ENCODE results near the gene TMC5.

The TMC5 gene

DNA sequence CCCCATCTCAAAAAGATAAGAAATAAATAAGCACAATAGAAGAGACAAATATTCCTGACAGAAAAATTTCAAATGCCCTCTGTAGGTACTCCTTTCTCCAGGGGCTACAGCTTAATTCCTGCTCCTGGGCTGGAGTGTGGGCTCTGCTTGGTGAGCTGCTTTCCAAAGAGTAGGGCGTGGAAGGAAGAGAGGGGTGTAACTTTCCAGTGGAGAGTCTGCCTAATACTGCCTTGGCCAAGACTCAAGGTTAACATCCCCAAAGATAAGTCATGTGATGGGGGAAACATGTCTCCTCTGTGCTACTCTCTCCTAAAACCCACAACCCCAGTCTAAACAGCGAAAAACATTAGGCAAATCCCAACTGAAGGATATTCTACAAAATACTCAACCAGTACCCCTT is 42.7 kb downstream of the TMC5 start:
- Mint-ChIP-seq H3K36me3 (ENCODE audit: low read depth) (no peaks in the 10 kb centered on the region), H3K9me3 (no peaks in the 10 kb centered on the region), H3K4me3 (no peak overlapping the region), H3K27ac (no peak overlapping the region), H3K4me1 (no peaks in the 10 kb centered on the region), H3K27me3 (ENCODE audit: low read depth, poor library complexity) (peaks cover 13% of the 10 kb centered on the region)
- TF ChIP-seq, protein P1, sequence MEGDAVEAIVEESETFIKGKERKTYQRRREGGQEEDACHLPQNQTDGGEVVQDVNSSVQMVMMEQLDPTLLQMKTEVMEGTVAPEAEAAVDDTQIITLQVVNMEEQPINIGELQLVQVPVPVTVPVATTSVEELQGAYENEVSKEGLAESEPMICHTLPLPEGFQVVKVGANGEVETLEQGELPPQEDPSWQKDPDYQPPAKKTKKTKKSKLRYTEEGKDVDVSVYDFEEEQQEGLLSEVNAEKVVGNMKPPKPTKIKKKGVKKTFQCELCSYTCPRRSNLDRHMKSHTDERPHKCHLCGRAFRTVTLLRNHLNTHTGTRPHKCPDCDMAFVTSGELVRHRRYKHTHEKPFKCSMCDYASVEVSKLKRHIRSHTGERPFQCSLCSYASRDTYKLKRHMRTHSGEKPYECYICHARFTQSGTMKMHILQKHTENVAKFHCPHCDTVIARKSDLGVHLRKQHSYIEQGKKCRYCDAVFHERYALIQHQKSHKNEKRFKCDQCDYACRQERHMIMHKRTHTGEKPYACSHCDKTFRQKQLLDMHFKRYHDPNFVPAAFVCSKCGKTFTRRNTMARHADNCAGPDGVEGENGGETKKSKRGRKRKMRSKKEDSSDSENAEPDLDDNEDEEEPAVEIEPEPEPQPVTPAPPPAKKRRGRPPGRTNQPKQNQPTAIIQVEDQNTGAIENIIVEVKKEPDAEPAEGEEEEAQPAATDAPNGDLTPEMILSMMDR (IDR thresholded peaks at IDR 0.05) = no peak
- no peak for DNase-seq

DNA sequence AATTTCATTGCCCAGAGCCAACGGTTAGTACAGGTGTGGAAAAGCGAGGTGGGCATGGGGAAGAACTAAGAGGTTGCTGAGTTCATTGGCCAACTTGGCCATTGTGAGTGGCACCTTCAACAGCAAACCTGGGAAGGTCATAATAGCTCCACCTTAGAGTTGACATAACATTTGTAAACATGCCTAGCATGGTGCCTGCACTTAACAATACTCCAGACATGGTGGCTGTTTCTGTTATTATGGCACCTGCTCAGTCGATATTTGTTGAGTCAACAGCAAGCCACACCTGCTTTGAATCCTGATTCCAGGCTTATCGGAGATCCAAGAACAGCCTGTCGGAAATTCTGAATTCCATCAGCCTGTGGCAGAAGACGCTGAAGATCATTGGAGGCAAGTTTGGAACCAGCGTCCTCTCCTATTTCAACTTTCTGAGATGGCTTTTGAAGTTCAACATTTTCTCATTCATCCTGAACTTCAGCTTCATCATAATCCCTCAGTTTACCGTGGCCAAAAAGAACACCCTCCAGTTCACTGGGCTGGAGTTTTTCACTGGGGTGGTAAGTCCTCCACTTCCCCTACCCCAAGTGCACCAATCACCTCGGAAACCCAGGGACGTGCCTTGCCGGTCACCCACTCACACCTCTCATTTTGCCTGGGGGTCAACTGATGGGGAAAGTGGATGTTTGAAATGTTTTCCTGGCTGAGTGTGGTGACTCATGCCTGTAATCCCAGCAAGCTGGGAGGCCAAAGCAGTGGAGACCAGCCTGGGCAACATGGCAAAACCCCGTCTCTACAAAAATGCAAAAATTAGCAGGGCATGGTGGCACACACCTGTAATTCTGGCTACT is 46.0 kb downstream of the TMC5 start:
- H3K27me3 Mint-ChIP-seq (ENCODE audit: low read depth, poor library complexity) = peaks cover 6% of the 10 kb centered on the region
- H3K27ac Mint-ChIP-seq = no peak overlapping the region
- H3K4me1 Mint-ChIP-seq = no peaks in the 10 kb centered on the region
- TF ChIP-seq, protein P1 (IDR thresholded peaks at IDR 0.05) = no peak
- no peaks in the 10 kb centered on the region for H3K36me3 Mint-ChIP-seq (ENCODE audit: low read depth)
- H3K9me3 Mint-ChIP-seq = peaks cover 7% of the 10 kb centered on the region
- no peak overlapping the region for H3K4me3 Mint-ChIP-seq
- DNase-seq = no peak

DNA sequence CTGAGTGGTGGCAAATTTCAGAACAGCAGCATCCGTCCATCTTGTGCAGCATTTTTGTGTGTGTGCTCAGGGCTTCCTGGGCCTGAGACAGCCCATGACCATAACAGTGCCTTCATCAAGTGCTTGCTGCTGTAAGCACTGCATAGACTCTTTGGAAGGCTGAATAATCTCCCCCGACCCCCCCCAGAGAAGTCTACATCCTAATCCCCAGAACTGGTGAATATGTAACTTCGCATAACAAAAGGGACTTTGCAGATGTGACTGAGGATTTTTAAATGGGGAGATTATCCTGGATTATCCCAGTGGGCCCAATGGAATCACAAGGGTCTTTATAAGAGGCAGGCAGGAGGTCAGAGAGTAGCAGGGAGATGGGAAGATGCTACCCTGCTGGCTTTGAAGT is 50.6 kb downstream of the TMC5 start:
- DNase-seq = no peak
- no peak overlapping the region for H3K4me3 Mint-ChIP-seq
- TF ChIP-seq, protein P1 (IDR thresholded peaks at IDR 0.05) = no peak
- H3K27me3 Mint-ChIP-seq (ENCODE audit: low read depth, poor library complexity) = peaks cover 10% of the 10 kb centered on the region
- H3K36me3 Mint-ChIP-seq (ENCODE audit: low read depth) = no peaks in the 10 kb centered on the region
- peaks cover 9% of the 10 kb centered on the region for H3K9me3 Mint-ChIP-seq
- H3K4me1 Mint-ChIP-seq = no peaks in the 10 kb centered on the region
- H3K27ac Mint-ChIP-seq = no peak overlapping the region

DNA sequence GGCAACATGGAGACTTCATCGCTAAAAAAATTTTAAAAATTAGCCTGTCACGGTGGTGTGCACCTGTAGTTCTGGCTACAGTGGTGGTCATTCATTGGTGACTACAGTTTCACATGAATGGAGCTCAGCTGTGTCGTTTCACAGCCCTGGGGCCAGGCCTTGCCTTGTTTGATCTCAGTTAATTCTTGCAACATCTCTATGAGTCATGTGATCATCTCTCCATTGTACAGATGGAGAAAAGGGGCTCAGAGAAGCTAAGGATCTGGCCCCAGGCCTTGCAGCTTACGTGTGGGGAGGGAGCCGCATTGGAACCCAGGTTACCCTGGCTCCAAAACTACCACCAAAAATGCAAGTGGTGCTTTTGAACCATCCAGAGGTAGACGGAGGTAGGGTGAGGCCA is 54.8 kb downstream of the TMC5 start:
- no peak for DNase-seq
- H3K4me1 Mint-ChIP-seq = no peaks in the 10 kb centered on the region
- H3K27me3 Mint-ChIP-seq (ENCODE audit: low read depth, poor library complexity) = peaks cover 15% of the 10 kb centered on the region
- no peaks in the 10 kb centered on the region for H3K36me3 Mint-ChIP-seq (ENCODE audit: low read depth)
- no peak overlapping the region for H3K27ac Mint-ChIP-seq
- TF ChIP-seq, protein P1 (IDR thresholded peaks at IDR 0.05) = no peak
- H3K4me3 Mint-ChIP-seq = no peak overlapping the region
- peaks cover 9% of the 10 kb centered on the region for H3K9me3 Mint-ChIP-seq

DNA sequence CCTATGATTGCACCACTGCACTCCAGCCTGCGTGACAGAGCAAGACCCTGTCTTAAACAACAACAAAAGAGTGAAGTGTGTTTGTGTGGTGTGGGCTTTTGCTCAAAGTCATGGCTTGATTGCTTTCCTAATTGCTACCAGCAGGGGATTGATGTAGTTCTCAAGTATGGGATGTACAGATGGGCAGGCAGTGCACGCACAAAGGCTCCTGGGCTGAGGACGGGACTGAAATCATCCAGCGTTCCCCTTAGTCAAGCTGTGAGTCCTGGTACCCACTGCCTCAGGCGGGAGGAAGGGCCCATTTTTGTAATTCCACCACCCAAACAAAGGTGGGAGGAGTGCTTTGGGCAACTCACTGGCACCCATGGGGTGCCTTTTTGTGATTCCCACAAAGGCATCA is 56.9 kb downstream of the TMC5 start:
- no peak for DNase-seq
- no peaks in the 10 kb centered on the region for H3K9me3 Mint-ChIP-seq
- H3K4me3 Mint-ChIP-seq = no peak overlapping the region
- TF ChIP-seq, protein P1 (IDR thresholded peaks at IDR 0.05) = no peak
- H3K27me3 Mint-ChIP-seq (ENCODE audit: low read depth, poor library complexity) = peaks cover 15% of the 10 kb centered on the region
- H3K27ac Mint-ChIP-seq = peak overlapping the region; percentile 48
- H3K36me3 Mint-ChIP-seq (ENCODE audit: low read depth) = no peaks in the 10 kb centered on the region
- H3K4me1 Mint-ChIP-seq = no peaks in the 10 kb centered on the region

DNA sequence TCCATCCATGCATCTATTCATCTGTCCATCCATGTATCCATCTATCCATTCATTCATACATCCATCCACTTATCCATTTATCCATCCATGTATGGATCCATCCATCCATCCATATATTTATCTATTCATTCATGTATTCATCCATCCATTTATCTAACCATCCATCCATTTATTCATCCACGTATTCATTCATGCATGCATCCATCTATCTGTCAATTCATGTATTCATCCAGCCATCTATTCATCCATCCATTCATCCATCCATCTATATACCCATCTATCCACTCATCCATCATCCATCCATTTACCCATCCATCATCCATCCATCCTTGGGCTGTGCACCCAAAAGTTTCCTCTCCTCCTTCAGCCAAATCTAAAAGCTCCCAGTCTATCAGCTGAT is 60.8 kb downstream of the TMC5 start:
- TF ChIP-seq, protein P1 (IDR thresholded peaks at IDR 0.05) = no peak
- DNase-seq = no peak
- Mint-ChIP-seq H3K9me3 (no peaks in the 10 kb centered on the region), H3K27me3 (ENCODE audit: low read depth, poor library complexity) (peaks cover 8% of the 10 kb centered on the region), H3K4me1 (no peaks in the 10 kb centered on the region), H3K27ac (no peak overlapping the region), H3K4me3 (no peak overlapping the region), H3K36me3 (ENCODE audit: low read depth) (no peaks in the 10 kb centered on the region)

All from nephron progenitor cell (in vitro differentiated cells).